HepG2 (cell line): Measurements from ENCODE around the gene TBCE. TPM values are rescaled to one million over a fixed set of nuclear protein-coding genes. Genes with fewer than 3 reads are reported as not detected.

Experiments
- ATM ChIP-seq: fragments of 450-650 bp; IDR thresholded peaks from 2 replicates; pipeline ENCODE4 v1.7.1; 2017; ENCODE audit warnings: mild to moderate bottlenecking, borderline replicate concordance
- CTCF ChIP-seq: sonication (generic); formaldehyde crosslinking; IDR thresholded peaks from 2 replicates; pipeline ENCODE4 v1.5.0; 2020; ENCODE audit warnings: mild to moderate bottlenecking, missing genetic modification reagents, moderate library complexity
- DNMT3B ChIP-seq: conservative IDR thresholded peaks from 2 replicates; pipeline ENCODE4 v1.6.1; 2016; ENCODE audit warnings: missing biosample characterization, control low read depth
- DR1 ChIP-seq: sonication (generic); formaldehyde crosslinking; IDR thresholded peaks from 2 replicates; pipeline ENCODE4 v1.8.0; 2021; ENCODE audit warnings: mild to moderate bottlenecking, missing genetic modification reagents, inconsistent platforms
- ETV6 ChIP-seq: sonication (generic); formaldehyde crosslinking; conservative IDR thresholded peaks from 2 replicates; pipeline ENCODE4 v1.4.0; 2020; ENCODE audit warnings: missing genetic modification reagents
- GATAD1 ChIP-seq: IDR thresholded peaks from 2 replicates; pipeline ENCODE4 v1.6.1; 2016; ENCODE audit warnings: missing genetic modification reagents, missing compliant biosample characterization
- HCFC1 ChIP-seq: fragments of 150-350 bp; IDR thresholded peaks from 2 replicates; pipeline ENCODE4 v1.6.1; 2014; ENCODE audit warnings: low read depth, low read length
- KLF12 ChIP-seq: sonication (generic); formaldehyde crosslinking; IDR thresholded peaks from 2 replicates; pipeline ENCODE4 v1.4.0; 2020; ENCODE audit warnings: missing genetic modification reagents, borderline replicate concordance
- MAFG ChIP-seq: sonication (generic); formaldehyde crosslinking; IDR thresholded peaks from 2 replicates; pipeline ENCODE4 v1.5.1; 2020; ENCODE audit warnings: mild to moderate bottlenecking, missing genetic modification reagents
- NCOA2 ChIP-seq: sonication (generic); formaldehyde crosslinking; IDR thresholded peaks from 2 replicates; pipeline ENCODE4 v1.8.0; 2022; ENCODE audit warnings: inconsistent platforms
- NFE2L2 ChIP-seq: fragments of 150-350 bp; IDR thresholded peaks from 2 replicates; pipeline ENCODE4 v1.6.1; 2014; ENCODE audit warnings: low read length
- NR1H2 ChIP-seq: sonication (generic); formaldehyde crosslinking; IDR thresholded peaks from 2 replicates; pipeline ENCODE4 v1.8.1; 2022; ENCODE audit warnings: low read depth, missing genetic modification reagents, borderline replicate concordance
- RERE ChIP-seq: IDR thresholded peaks from 2 replicates; pipeline ENCODE4 v1.6.1; 2016; ENCODE audit warnings: low read depth, missing genetic modification reagents, missing compliant biosample characterization
- RXRA ChIP-seq: sonication (generic); formaldehyde crosslinking; IDR thresholded peaks from 2 replicates; pipeline ENCODE4 v1.5.1; 2020; ENCODE audit warnings: missing genetic modification reagents
- SRF ChIP-seq: IDR thresholded peaks from 2 replicates; pipeline ENCODE4 v1.6.1; 2011; ENCODE audit warnings: mild to moderate bottlenecking, low read depth, low read length, moderate library complexity
- TP53 ChIP-seq: sonication (generic); formaldehyde crosslinking; conservative IDR thresholded peaks from 2 replicates; pipeline ENCODE4 v1.4.0; 2020; ENCODE audit warnings: missing genetic modification reagents
- ZC3H13 ChIP-seq: sonication (generic); formaldehyde crosslinking; IDR thresholded peaks from 2 replicates; pipeline ENCODE4 v1.8.1; 2023; ENCODE audit warnings: mild to moderate bottlenecking, missing genetic modification reagents, moderate library complexity
- ZNF160 ChIP-seq: sonication (generic); formaldehyde crosslinking; IDR thresholded peaks from 2 replicates; pipeline ENCODE4 v1.8.0; 2022; ENCODE audit warnings: mild to moderate bottlenecking, inconsistent platforms, missing genetic modification reagents
- ZNF512 ChIP-seq: sonication (generic); formaldehyde crosslinking; IDR thresholded peaks from 2 replicates; pipeline ENCODE4 v1.4.0; 2020; ENCODE audit warnings: mild to moderate bottlenecking, missing genetic modification reagents
- ZNF83 ChIP-seq: sonication (generic); formaldehyde crosslinking; IDR thresholded peaks from 2 replicates; pipeline ENCODE4 v1.4.0; 2020; ENCODE audit warnings: missing genetic modification reagents, mild to moderate bottlenecking, borderline replicate concordance
- polyA plus RNA-seq, 8 experiments: library from polyadenylated mRNA; depleted of rRNA in 3 of 8; stranded (reverse) in 7 of 8; unstranded in 1 of 8; fragments of >200 nt; fragmentation: Illumina TruSeq in 4 of 8; extraction: Trizol in 4 of 8; gene quantifications; 2 replicates each; pipeline versions ENCODE4 v1.2.1 to v1.2.3, GENCODE V29; 2011 to 2016; ENCODE audit warnings: low read depth in 4 of 8, missing spikeins in 1 of 8, mixed read lengths in 1 of 8; ENCODE audit not compliant: insufficient read depth in 1 of 8
- total RNA-seq, 5 experiments: library from RNA; depleted of rRNA; stranded (reverse); fragments of >200 nt; fragmentation: Illumina TruSeq; extraction: Trizol; gene quantifications; 2 replicates each; pipeline ENCODE4 v1.2.3, GENCODE V29; 2016; ENCODE audit warnings: low read depth in 1 of 5

Gene TBCE
- total and polyA plus RNA-seq, 2 of the 13 experiments (the other 11 are each of a cell fraction or from before 2014, with no cell fraction given) = 25.6 to 31.1 TPM

GRCh38 chr1:235328271-235329138 is 38.7 kb upstream of the TBCE start, which contains the start of gene GGPS1 (continued):
- TF ChIP-seq HCFC1 (peak; percentile 78), RXRA (0 out of 2 replicates have a peak, but pooled peaks have one; percentile 15), MAFG (CRISPR knock-in tag) (no peak), CTCF (no peak), TP53 (CRISPR knock-in tag) (no peak), NR1H2 (CRISPR knock-in tag) (no peak), SRF (no peak), ZNF83 (CRISPR knock-in tag) (no peak), ATM (no peak), NCOA2 (no peak), KLF12 (CRISPR knock-in tag) (no peak), GATAD1 (CRISPR knock-in tag) (peak; percentile 68; the same call in 1 of the 2 replicates), RERE (CRISPR knock-in tag) (no peak), ZC3H13 (CRISPR knock-in tag) (no peak), ETV6 (CRISPR knock-in tag) (no peak), DR1 (CRISPR knock-in tag) (no peak), NFE2L2 (no peak), ZNF160 (CRISPR knock-in tag) (no peak), DNMT3B (CRISPR knock-in tag) (no peak), ZNF512 (CRISPR knock-in tag) (no peak)
